Muscle of leg (tissue), 11 donors: ENCODE data around the gene RFK. TPM values are rescaled to one million over a fixed set of nuclear protein-coding genes. Genes with fewer than 3 reads are reported as not detected.

Experiments
- DNase-seq: peaks from one replicate; pipeline ENCODE4 v3.0.0; 2013
- H3K27ac ChIP-seq: one replicate; pipeline ENCODE4 v1.5.1; 2013; ENCODE audit warnings: mild to moderate bottlenecking, low read length, control low read depth
- H3K27me3 ChIP-seq: one replicate; pipeline ENCODE4 v1.6.1; 2013; ENCODE audit warnings: low read length; ENCODE audit not compliant: control insufficient read depth, insufficient read depth
- H3K36me3 ChIP-seq: one replicate; pipeline ENCODE4 v1.6.1; 2013; ENCODE audit warnings: low read length; ENCODE audit not compliant: control insufficient read depth, insufficient read depth
- H3K4me1 ChIP-seq: one replicate; pipeline ENCODE4 v1.6.1; 2013; ENCODE audit warnings: low read length; ENCODE audit not compliant: control insufficient read depth, insufficient read depth
- H3K4me3 ChIP-seq: one replicate; pipeline ENCODE4 v1.5.1; 2013; ENCODE audit warnings: low read length, control low read depth
- H3K9me3 ChIP-seq: replicated peaks from 2 replicates; pipeline ENCODE4 v1.6.1; 2013; ENCODE audit warnings: low read depth, low read length; ENCODE audit not compliant: control insufficient read depth
- WGBS: methylation state at CpG from one replicate; pipeline ENCODE4 v1.1.5; 2013; ENCODE audit warnings: missing lambda C conversion rate; ENCODE audit not compliant: insufficient coverage; 5-methylcytosine and 5-hydroxymethylcytosine counted together
- polyA plus RNA-seq, 8 donors: library from polyadenylated mRNA; unstranded; fragments of 120-200 nt; gene quantifications; one replicate each; pipeline versions ENCODE4 v1.2.1 to v1.2.3, GENCODE V29; 2013; ENCODE audit warnings: inconsistent platforms in 1 of 8, low replicate concordance in 1 of 8; ENCODE audit not compliant: insufficient read length in 8 of 8, insufficient read depth in 1 of 8
- total RNA-seq: library from RNA; stranded (reverse); fragments of 120-200 nt; gene quantifications from one replicate; pipeline ENCODE4 v1.2.4, GENCODE V29; 2013

Gene RFK
- total and polyA plus RNA-seq, 9 donors: 10.6 to 15.8 (median 12.6) TPM

DNA sequence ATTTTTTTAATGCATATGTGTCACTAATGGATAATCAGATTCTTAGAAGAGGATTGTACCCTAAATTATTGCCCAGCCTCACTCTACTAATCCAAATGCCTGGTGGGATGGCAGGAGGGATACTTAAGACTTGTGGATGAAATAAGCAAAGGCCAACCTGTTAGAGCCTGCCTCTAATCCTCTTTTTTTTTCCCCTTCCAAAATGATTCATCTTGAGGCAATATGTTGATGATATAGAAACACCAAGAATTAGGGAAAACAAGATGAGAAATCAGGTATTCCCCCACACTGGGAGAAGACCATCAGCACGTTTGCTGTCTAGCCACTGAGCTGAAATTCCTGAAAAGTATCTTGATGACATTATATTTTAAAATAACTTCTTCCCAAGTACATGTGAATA, 52.0 kb downstream of the RFK start:
- WGBS: no CpG with 5 or more reads among the region's 1 CpG
- no peaks in the 10 kb centered on the region for H3K27me3 ChIP-seq
- H3K27ac ChIP-seq: no peak overlapping the region
- H3K9me3 ChIP-seq: no peaks in the 10 kb centered on the region
- no peaks in the 10 kb centered on the region for H3K36me3 ChIP-seq
- DNase-seq: no peak
- no peaks in the 10 kb centered on the region for H3K4me1 ChIP-seq
- H3K4me3 ChIP-seq: no peak overlapping the region

DNA sequence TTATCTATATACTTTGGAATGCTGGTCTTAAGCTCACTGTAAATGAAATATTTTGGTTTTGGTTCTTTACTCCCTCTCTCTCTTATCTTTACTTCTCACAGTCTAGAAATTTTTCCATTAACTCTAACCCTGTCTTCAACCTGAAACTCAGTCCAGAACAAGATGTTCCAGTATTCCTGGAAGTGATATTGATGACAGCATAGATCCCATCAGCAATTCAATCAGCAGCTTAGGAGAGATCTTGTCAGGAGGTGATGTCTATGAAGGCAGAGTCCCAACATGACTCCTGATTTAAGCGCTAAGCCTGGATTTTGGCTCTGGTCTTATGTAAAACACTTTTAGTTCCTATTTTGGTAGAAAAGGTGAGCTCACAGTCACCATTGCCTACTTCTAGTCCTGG, 52.6 kb downstream of the RFK start:
- Histone ChIP-seq H3K4me3 (no peak overlapping the region), H3K9me3 (no peaks in the 10 kb centered on the region), H3K27ac (no peak overlapping the region), H3K27me3 (no peaks in the 10 kb centered on the region), H3K36me3 (no peaks in the 10 kb centered on the region), H3K4me1 (no peaks in the 10 kb centered on the region)
- DNase-seq: no peak
- 100% methylated on average over 1 of the region's 1 CpG for WGBS

DNA sequence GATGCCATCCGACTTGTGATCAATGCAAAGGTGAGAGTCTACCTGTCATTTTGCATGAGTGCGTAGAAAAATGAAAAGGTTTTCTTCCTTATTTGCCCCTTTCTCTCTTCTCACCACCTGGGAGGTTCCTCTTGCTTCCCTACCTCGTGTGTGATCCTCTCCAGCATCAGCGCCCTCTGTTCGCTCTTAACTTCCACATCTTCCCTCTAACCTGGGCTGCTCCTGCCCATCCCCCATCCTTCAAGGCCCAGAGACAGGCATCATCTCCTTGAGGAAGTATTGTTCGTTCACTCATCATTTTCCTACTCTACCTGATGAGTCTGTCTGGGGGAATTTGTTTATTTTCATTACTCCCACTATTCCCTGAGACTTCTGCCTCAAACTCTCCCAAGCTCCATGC, 55.8 kb downstream of the RFK start:
- Histone ChIP-seq H3K4me1 (no peaks in the 10 kb centered on the region), H3K9me3 (no peaks in the 10 kb centered on the region), H3K36me3 (no peaks in the 10 kb centered on the region), H3K27me3 (no peaks in the 10 kb centered on the region), H3K27ac (no peak overlapping the region), H3K4me3 (no peak overlapping the region)
- 63% methylated on average over 3 of the region's 6 CpGs for whole genome bisulfite sequencing
- no peak for DNase-seq

DNA sequence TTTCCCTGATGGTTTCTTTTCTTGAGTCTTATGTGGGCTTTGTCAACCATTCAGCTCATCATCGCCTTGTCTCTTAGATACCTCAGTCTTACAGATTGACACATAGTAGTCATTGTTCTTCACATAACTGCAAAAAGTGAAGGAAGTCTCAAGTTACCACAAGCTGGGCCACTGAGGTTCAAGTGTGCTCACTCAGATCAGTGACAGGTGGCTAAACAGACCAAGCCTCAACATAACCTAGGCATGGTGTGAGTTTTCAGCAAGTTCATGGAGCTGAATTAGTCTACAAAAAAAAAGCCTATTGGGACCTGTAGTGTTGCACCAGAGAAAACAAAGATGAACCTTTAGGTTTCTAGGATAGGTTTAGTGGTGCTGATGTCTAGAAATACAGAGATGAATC, 58.2 kb downstream of the RFK start:
- no peak overlapping the region for H3K27ac ChIP-seq
- H3K27me3 ChIP-seq: no peaks in the 10 kb centered on the region
- H3K36me3 ChIP-seq: no peaks in the 10 kb centered on the region
- WGBS: no CpG with 5 or more reads among the region's 1 CpG
- no peaks in the 10 kb centered on the region for H3K9me3 ChIP-seq
- DNase-seq: no peak
- H3K4me1 ChIP-seq: no peaks in the 10 kb centered on the region
- no peak overlapping the region for H3K4me3 ChIP-seq

Other genes with a start within 250 kb of the RFK start
- gene GCNT1, start 64.8 kb upstream of the RFK start, total RNA-seq: 3.2 TPM
- 1 to 10 TPM; 3.0 to 5.9 (median 4.3) TPM for gene GCNT1, start 64.8 kb upstream of the RFK start, polyA plus RNA-seq